Heart left ventricle (tissue), 13 donors: ENCODE results near the gene DLGAP1.

Experiments
- POLR2A ChIP-seq, 2 donors: fragments of 450-650 bp; IDR thresholded peaks; one replicate each; pipeline ENCODE4 v1.6.1; 2017; ENCODE audit warnings: antibody characterized with exemption in 2 of 2, mild to moderate bottlenecking in 2 of 2, moderate library complexity in 2 of 2
- TF ChIP-seq, protein P1 (sequence below), 12 donors: fragments of 200-600 bp; sonication (generic) in 4 of 12; IDR thresholded peaks; one replicate each; pipeline versions ENCODE4 v1.5.0 to v1.8.0; 2018 to 2022; ENCODE audit warnings: antibody characterized with exemption in 12 of 12, mild to moderate bottlenecking in 5 of 12
- donor health status: ischemic (EF 13 %, LVEDD 7.1; RV severe dilation, severe dysfunction).
- donor health status: DM: no; HTN: yes; CAD: no.
- donor health status: DM: no; HTN: no; CAD: no.
- donor health status: ischemic (EF 25% LVEDD 6.9; RV normal size, moderate dysfunction).
- donor health status: ischemic (EF 25% LVEDD 5.7; RV mildly dilated, moderate dysfunction).
- donor health status: ischemic (EF 35%, LVEDD 5.7; RV mildly dilated, moderate dysfunction).
- donor health status: nonischemic (EF 11% LVEDD 7.7; RV severe dilation, severe dysfunction).
- donor health status: DM: yes; HTN: yes; CAD: no.
- donor health status: PGD.
- donor health status: ischemic (EF 29% LVEDD 5.4; RV normal size, mild dysfunction).
- donor health status: nonischemic (EF 23%, LVEDD 6.1; RV moderate dilation, normal function).

DNA sequence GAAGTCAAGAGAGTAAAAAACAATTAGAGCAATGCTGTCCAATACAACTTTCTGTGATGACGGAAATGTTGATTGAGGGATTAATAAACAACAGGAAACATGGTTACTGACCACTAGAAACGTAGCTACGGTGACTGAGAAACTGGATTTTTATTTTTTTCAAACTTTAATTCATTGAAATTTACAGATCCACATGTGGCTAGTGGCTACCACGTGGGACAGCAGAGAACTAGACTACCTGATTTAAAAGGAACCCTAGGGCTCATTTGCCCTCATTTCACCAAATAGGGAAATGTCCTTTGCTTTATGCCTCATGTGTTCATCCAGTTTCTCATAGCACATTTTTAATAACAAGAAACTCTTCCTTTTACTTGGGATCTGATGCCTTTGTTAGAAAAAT lies 592.1 kb downstream of the DLGAP1 start:
- TF ChIP-seq, protein P1, sequence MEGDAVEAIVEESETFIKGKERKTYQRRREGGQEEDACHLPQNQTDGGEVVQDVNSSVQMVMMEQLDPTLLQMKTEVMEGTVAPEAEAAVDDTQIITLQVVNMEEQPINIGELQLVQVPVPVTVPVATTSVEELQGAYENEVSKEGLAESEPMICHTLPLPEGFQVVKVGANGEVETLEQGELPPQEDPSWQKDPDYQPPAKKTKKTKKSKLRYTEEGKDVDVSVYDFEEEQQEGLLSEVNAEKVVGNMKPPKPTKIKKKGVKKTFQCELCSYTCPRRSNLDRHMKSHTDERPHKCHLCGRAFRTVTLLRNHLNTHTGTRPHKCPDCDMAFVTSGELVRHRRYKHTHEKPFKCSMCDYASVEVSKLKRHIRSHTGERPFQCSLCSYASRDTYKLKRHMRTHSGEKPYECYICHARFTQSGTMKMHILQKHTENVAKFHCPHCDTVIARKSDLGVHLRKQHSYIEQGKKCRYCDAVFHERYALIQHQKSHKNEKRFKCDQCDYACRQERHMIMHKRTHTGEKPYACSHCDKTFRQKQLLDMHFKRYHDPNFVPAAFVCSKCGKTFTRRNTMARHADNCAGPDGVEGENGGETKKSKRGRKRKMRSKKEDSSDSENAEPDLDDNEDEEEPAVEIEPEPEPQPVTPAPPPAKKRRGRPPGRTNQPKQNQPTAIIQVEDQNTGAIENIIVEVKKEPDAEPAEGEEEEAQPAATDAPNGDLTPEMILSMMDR (IDR thresholded peaks at IDR 0.05): no peak
- no peak for TF ChIP-seq POLR2A (IDR thresholded peaks at IDR 0.05)
